ENCODE results near the gene CD86. TPM values are rescaled to one million over a fixed set of nuclear protein-coding genes. Genes with fewer than 3 reads are reported as not detected.
"Not testable (repeated sequence)": the region's sequence is repeated elsewhere in the genome, so short reads cannot be mapped to it uniquely, and the experiment has no call there.

Gene CD86
- total RNA-seq, 1 donor from 2014 or later: not detected

DNA sequence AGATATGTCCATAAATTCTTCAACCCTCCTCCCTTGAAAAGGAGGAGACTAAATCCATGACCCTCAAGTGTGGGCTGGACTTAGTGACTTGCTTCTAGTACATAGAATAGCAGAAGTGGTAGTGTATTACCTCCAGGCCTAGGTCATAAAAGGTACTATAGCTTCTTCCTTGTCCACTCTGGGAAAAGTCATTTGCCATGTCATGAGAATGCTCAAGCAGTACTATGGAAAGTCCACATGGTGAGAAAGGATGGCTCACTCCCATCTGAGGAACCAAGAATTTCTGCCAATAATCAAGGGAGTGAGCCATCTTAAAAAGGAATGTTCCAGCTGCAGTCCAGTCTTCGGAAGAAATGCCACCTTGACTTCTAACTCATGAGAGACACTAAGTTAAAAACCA lies 22.6 kb upstream of the CD86 start:
- intact Hi-C loops (cut with DNase I): no loop called here
- DNase-seq (ENCODE audit: low spot score in 2 of 2): no peak
- H3K27ac ChIP-seq: no peak overlapping the region
- no peaks in the 10 kb centered on the region for H3K4me1 ChIP-seq
- TF ChIP-seq, protein P1, sequence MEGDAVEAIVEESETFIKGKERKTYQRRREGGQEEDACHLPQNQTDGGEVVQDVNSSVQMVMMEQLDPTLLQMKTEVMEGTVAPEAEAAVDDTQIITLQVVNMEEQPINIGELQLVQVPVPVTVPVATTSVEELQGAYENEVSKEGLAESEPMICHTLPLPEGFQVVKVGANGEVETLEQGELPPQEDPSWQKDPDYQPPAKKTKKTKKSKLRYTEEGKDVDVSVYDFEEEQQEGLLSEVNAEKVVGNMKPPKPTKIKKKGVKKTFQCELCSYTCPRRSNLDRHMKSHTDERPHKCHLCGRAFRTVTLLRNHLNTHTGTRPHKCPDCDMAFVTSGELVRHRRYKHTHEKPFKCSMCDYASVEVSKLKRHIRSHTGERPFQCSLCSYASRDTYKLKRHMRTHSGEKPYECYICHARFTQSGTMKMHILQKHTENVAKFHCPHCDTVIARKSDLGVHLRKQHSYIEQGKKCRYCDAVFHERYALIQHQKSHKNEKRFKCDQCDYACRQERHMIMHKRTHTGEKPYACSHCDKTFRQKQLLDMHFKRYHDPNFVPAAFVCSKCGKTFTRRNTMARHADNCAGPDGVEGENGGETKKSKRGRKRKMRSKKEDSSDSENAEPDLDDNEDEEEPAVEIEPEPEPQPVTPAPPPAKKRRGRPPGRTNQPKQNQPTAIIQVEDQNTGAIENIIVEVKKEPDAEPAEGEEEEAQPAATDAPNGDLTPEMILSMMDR (IDR thresholded peaks at IDR 0.05): no peak
- H3K9me3 ChIP-seq: peaks cover 0 to 4% of the 10 kb centered on the region in 2 donors
- no peak overlapping the region for H3K4me3 ChIP-seq
- no peaks in the 10 kb centered on the region for H3K27me3 ChIP-seq
- H3K36me3 ChIP-seq: no peaks in the 10 kb centered on the region

DNA sequence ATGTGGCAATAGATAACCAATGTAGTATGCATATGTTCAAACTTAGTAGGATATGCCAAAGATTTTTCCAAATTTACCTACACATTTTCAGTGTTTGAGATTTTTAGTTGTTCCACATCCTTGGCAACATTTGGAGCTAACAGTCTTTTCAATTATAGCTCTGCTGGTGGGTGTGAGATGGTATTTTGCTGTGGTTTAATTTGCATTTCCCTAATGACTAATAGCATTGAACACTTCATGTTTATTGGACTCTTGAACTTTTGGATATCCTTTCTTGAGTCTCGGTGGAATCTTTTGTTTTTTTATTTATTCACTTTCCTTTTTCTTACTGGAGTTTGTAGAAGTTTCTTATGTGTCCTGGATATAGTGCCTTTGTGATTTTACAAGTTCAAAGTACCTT lies 22.1 kb upstream of the CD86 start:
- Histone ChIP-seq H3K9me3 (peaks cover 0 to 4% of the 10 kb centered on the region in 2 donors), H3K4me3 (no peak overlapping the region), H3K4me1 (no peaks in the 10 kb centered on the region), H3K36me3 (no peaks in the 10 kb centered on the region), H3K27ac (no peak overlapping the region), H3K27me3 (no peaks in the 10 kb centered on the region)
- intact Hi-C loops (cut with DNase I): no loop called here
- TF ChIP-seq, protein P1 (IDR thresholded peaks at IDR 0.05): no peak
- no peak for DNase-seq (ENCODE audit: low spot score in 2 of 2)

DNA sequence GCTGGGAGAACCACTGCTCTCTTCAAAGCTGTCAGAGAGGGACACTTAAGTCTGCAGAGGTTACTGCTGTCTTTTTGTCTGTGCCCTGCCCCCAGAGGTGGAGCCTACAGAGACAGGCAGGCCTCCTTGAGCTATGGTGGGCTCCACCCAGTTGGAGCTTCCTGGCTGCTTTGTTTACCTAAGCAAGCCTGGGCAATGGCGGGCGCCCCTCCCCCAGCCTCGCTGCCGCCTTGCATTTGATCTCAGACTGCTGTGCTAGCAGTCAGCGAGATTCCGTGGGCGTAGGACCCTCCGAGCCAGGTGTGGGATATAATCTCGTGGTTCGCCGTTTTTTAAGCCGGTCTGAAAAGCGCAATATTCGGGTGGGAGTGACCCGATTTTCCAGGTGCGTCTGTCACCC lies 7.9 kb upstream of the CD86 start:
- H3K4me3 ChIP-seq; H3K27ac ChIP-seq; H3K9me3 ChIP-seq; DNase-seq (ENCODE audit: low spot score in 2 of 2); H3K36me3 ChIP-seq; intact Hi-C loops (cut with DNase I); H3K4me1 ChIP-seq; H3K27me3 ChIP-seq: not testable (repeated sequence)

DNA sequence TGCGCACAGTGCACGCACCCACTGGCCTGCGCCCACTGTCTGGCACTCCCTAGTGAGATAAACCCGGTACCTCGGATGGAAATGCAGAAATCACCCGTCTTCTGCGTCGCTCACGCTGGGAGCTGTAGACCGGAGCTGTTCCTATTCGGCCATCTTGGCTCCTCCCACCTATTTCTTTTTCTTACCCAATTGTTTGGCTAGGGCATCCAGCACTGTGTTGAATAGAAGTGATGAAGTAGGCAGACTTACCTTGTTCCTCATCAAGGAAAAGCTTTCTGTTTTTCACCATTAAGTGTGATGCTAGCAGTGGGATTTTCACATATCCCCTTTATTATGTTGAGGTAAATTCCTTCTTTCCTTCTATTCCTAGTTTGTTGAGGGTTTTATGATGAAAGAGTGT lies 7.4 kb upstream of the CD86 start:
- H3K27ac ChIP-seq; intact Hi-C loops (cut with DNase I); H3K36me3 ChIP-seq; H3K4me3 ChIP-seq; H3K4me1 ChIP-seq; H3K9me3 ChIP-seq; DNase-seq (ENCODE audit: low spot score in 2 of 2); H3K27me3 ChIP-seq: not testable (repeated sequence)

DNA sequence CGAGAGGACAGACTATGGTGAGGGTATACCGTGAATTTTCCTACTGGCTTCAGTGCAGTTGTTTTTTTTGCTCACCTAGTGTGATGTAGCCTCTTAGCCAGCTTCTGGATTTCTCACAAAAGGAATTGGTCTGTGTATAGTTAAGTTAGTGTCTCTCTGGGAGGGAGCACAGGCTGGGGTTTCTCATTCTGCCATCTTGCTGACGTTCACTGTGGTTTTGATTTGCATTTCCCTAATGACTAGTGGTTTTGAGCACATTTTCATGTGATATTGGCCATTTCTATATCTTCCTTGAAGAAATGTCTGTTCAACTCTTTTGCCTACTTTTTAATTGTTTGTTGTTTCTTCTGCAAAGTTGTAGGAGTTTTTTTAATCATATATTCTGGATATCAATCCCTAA lies 2.2 kb upstream of the CD86 start:
- no peaks in the 10 kb centered on the region for H3K4me1 ChIP-seq
- no peak overlapping the region for H3K4me3 ChIP-seq
- intact Hi-C loops (cut with DNase I): no loop called here
- TF ChIP-seq, protein P1 (IDR thresholded peaks at IDR 0.05): no peak
- no peak for DNase-seq (ENCODE audit: low spot score in 2 of 2)
- H3K9me3 ChIP-seq: no peaks in the 10 kb centered on the region
- no peak overlapping the region for H3K27ac ChIP-seq
- H3K36me3 ChIP-seq: no peaks in the 10 kb centered on the region
- H3K27me3 ChIP-seq: no peaks in the 10 kb centered on the region

DNA sequence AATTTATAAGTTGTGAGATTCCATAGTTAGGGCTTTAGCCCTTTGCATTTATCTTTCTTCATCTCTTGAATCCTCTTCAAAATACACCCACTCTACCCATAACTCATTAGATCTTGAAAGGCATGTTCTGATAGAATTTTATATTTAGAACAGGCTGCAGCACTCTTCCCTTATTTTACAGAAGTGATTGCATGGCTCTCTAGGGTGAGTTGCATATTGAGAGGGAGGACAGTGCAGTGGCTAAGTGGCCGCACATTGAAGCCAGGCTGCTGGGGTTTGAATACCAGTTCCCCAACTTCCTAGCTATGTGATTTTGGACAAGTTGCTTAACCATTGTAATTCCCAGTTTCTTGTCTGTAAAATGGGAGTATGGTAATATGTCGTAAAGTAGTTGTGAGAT lies 2.5 kb downstream of the CD86 start:
- no peaks in the 10 kb centered on the region for H3K27me3 ChIP-seq
- no peak for DNase-seq (ENCODE audit: low spot score in 2 of 2)
- H3K4me1 ChIP-seq: no peaks in the 10 kb centered on the region
- H3K9me3 ChIP-seq: no peaks in the 10 kb centered on the region
- H3K27ac ChIP-seq: no peak overlapping the region
- no peaks in the 10 kb centered on the region for H3K36me3 ChIP-seq
- H3K4me3 ChIP-seq: no peak overlapping the region
- intact Hi-C loops (cut with DNase I): no loop called here
- TF ChIP-seq, protein P1 (IDR thresholded peaks at IDR 0.05): no peak

DNA sequence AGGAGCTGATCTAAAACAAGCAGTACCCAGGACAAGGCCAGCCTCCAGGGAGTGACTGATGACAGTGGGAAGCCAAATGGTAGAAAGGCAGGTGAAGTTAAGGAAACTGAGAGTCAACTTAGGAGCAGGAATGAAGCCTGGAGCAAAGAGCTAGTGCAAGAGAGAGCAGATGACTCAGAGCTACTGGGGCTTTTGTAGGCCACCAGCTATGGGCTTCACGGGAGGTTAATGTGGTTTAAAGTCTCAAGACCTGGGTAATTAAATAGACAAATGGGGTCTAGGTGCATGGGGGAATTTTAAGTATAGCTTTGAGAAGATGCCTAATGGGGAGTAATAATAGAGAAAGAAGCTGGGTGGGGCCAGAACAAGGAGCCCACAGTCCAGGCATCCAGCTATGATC lies 3.1 kb downstream of the CD86 start:
- Histone ChIP-seq H3K36me3 (no peaks in the 10 kb centered on the region), H3K27me3 (no peaks in the 10 kb centered on the region), H3K4me3 (no peak overlapping the region), H3K4me1 (no peaks in the 10 kb centered on the region), H3K9me3 (no peaks in the 10 kb centered on the region), H3K27ac (no peak overlapping the region)
- TF ChIP-seq, protein P1 (IDR thresholded peaks at IDR 0.05): no peak
- intact Hi-C loops (cut with DNase I): no loop called here
- DNase-seq (ENCODE audit: low spot score in 2 of 2): no peak

Data from ascending aorta (tissue), 2 donors.